Measurements from ENCODE around the gene TENM3.

TENM3 gene

DNA sequence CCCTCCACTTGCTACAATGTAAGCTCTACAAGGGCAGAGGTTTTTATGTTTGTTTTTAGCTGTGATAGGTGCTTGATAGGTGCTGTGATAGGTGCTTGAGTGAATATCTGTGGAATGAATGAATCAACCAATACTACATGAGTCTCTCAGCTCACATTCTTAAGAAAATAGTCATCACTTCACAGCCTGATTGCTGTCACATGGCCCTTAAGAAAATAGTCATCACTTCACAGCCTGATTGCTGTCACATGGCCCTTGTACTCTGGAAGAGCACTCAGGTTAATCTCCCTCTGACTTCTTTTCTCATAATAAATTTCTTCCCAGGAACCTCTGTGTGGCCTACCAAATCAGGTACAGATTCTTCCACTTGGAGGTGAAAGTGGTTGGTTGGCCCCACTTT is 335.2 kb downstream of the TENM3 start:
- peaks cover 5% of the 10 kb centered on the region for H3K36me3 Mint-ChIP-seq (ENCODE audit: low read depth)
- peaks cover 38% of the 10 kb centered on the region for H3K4me1 Mint-ChIP-seq
- TF ChIP-seq, protein P1, sequence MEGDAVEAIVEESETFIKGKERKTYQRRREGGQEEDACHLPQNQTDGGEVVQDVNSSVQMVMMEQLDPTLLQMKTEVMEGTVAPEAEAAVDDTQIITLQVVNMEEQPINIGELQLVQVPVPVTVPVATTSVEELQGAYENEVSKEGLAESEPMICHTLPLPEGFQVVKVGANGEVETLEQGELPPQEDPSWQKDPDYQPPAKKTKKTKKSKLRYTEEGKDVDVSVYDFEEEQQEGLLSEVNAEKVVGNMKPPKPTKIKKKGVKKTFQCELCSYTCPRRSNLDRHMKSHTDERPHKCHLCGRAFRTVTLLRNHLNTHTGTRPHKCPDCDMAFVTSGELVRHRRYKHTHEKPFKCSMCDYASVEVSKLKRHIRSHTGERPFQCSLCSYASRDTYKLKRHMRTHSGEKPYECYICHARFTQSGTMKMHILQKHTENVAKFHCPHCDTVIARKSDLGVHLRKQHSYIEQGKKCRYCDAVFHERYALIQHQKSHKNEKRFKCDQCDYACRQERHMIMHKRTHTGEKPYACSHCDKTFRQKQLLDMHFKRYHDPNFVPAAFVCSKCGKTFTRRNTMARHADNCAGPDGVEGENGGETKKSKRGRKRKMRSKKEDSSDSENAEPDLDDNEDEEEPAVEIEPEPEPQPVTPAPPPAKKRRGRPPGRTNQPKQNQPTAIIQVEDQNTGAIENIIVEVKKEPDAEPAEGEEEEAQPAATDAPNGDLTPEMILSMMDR (IDR thresholded peaks at IDR 0.05), result no peak
- no peak overlapping the region for H3K4me3 Mint-ChIP-seq
- no peaks in the 10 kb centered on the region for H3K9me3 Mint-ChIP-seq
- no peaks in the 10 kb centered on the region for H3K27me3 Mint-ChIP-seq (ENCODE audit: low read depth, poor library complexity)
- H3K27ac Mint-ChIP-seq, result no peak overlapping the region
- no peak for DNase-seq

DNA sequence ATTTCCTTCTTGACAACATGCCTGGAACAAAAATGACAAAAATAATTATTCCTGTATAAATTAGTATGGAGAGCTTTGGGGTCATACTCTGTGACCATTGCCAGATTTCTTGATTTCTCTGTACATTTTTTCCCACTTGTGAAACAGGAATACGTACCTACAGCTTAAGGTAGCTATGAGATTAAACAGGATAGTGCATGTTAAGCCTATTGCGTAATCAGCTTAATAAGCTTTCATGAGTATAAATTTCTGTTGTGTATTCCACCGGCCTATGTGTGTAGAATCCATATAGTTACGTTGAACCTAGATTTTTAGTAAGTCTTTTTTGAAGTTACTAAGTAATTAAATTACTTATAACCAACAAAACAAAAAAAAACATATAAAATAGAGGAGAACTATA is 339.0 kb downstream of the TENM3 start:
- no peak overlapping the region for H3K4me3 Mint-ChIP-seq
- peaks cover 4% of the 10 kb centered on the region for H3K9me3 Mint-ChIP-seq
- peaks cover 23% of the 10 kb centered on the region for H3K36me3 Mint-ChIP-seq (ENCODE audit: low read depth)
- DNase-seq, result no peak
- H3K27me3 Mint-ChIP-seq (ENCODE audit: low read depth, poor library complexity), result no peaks in the 10 kb centered on the region
- TF ChIP-seq, protein P1 (IDR thresholded peaks at IDR 0.05), result no peak
- peaks cover 20% of the 10 kb centered on the region for H3K4me1 Mint-ChIP-seq
- no peak overlapping the region for H3K27ac Mint-ChIP-seq

DNA sequence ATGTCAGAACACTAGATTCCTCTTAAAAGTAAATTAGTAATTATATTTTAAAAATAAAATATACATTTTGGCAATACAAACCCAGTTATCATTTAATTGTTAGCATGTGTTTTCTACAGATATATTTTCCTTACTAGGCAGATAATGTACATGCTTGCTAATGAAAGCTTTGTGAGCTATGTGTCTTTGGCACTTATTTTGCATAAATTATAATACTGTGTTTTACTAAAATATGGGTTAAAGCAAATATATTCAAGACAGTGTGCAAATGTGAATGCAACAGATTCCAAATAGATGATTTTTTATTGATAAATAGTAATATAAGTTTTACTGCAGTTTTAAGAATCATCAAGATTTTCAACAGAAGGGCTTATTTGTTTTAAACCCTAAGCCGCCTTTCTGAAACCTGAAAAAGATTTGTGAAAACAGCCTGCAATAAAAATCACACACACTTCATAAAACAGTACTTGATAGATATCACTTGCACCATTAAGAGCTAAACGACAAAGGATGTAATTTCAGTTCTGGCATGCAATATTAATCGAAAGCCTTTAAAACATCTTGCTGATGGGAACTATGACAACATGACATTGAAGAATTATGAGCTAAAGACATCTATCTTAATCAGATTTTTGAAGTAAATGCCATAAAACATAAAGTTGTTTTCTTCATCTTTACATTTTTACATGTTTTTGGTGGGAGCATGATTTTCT is 340.7 kb downstream of the TENM3 start:
- TF ChIP-seq, protein P1 (IDR thresholded peaks at IDR 0.05), result no peak
- H3K36me3 Mint-ChIP-seq (ENCODE audit: low read depth), result peaks cover 34% of the 10 kb centered on the region
- H3K27me3 Mint-ChIP-seq (ENCODE audit: low read depth, poor library complexity), result no peaks in the 10 kb centered on the region
- DNase-seq, result no peak
- H3K4me1 Mint-ChIP-seq, result peaks cover 18% of the 10 kb centered on the region
- H3K27ac Mint-ChIP-seq, result peak overlapping the region; percentile 48
- no peak overlapping the region for H3K4me3 Mint-ChIP-seq
- H3K9me3 Mint-ChIP-seq, result peaks cover 14% of the 10 kb centered on the region

DNA sequence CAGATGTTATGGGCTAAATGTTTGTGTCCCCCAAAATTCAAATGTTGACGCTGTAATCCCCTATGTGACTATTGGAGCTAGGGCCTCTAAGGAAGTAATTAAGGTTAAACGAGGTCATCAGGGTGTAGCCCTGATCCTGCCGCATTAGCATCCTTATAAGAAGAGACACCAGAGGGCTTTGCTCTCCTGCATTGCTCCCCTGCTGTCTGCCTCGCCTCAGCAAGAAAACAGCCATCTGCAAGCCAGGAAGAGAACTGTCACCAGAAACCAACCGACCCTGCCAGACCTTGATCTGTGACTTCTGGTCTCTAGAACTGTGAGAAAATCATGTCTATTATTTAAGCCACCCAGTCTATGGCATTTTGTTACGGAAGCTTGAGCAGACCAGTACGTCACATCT is 342.1 kb downstream of the TENM3 start:
- Mint-ChIP-seq H3K4me3 (no peak overlapping the region), H3K4me1 (peaks cover 18% of the 10 kb centered on the region), H3K36me3 (ENCODE audit: low read depth) (peaks cover 44% of the 10 kb centered on the region), H3K27me3 (ENCODE audit: low read depth, poor library complexity) (no peaks in the 10 kb centered on the region), H3K27ac (peak overlapping the region; percentile 69), H3K9me3 (peaks cover 22% of the 10 kb centered on the region)
- no peak for DNase-seq
- TF ChIP-seq, protein P1 (IDR thresholded peaks at IDR 0.05), result no peak

DNA sequence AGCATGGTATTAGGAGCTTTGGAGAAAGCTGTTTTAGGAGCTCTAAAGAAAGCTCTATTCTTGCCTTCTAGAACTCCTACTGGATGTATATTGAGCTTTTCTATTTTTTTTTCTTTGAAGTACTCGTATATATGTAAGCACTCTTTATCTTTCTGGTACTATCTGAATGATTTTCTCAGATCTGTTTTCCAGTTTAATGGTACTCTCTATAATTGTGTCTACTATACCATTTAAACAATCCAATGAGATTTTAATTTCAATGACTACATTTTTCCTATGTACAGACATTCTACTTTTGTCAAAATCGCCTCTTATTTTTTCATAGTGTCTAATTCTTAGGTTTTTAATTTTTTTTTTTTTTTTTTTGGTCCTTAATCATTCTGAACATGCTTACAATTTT is 345.9 kb downstream of the TENM3 start:
- Mint-ChIP-seq H3K36me3 (ENCODE audit: low read depth) (peaks cover 48% of the 10 kb centered on the region), H3K4me3 (no peak overlapping the region), H3K4me1 (peaks cover 16% of the 10 kb centered on the region), H3K27ac (no peak overlapping the region), H3K9me3 (peaks cover 22% of the 10 kb centered on the region), H3K27me3 (ENCODE audit: low read depth, poor library complexity) (no peaks in the 10 kb centered on the region)
- TF ChIP-seq, protein P1 (IDR thresholded peaks at IDR 0.05), result no peak
- no peak for DNase-seq

DNA sequence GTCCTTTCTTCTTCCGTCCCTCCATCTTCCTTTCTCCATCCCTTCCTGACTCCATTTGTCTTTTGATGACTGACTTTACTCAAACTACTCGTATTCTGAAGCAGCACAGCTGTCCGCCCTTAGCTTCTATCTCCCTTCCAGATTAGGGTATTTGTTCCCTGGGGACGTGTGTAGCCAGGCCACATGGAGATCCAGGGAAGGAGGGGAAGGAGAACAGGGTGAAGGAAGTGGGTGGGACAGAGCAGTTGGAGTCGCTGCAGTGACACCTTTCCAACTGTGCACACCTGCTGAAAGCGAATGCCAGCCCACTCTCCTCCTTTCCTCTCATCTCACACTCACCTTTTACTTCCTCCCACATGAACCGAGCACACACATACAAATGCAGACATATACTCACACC is 350.2 kb downstream of the TENM3 start:
- Mint-ChIP-seq H3K9me3 (peaks cover 13% of the 10 kb centered on the region), H3K27me3 (ENCODE audit: low read depth, poor library complexity) (no peaks in the 10 kb centered on the region), H3K4me1 (peaks cover 10% of the 10 kb centered on the region), H3K36me3 (ENCODE audit: low read depth) (peaks cover 29% of the 10 kb centered on the region), H3K27ac (peak overlapping the region; percentile 82), H3K4me3 (no peak overlapping the region)
- TF ChIP-seq, protein P1 (IDR thresholded peaks at IDR 0.05), result no peak
- no peak for DNase-seq
